Activated T-helper 17 cell treated with anti-CD3 and anti-CD28 coated beads, Interleukin-2, amount 50 U/mL, for 72 hours (primary cell): ENCODE data around the gene ZNF227. TPM values are rescaled to one million over a fixed set of nuclear protein-coding genes. Genes with fewer than 3 reads are reported as not detected.
A peak's percentile ranks its signal among the peaks of the same experiment; 100 is the strongest.
"Not testable (repeated sequence)": the region's sequence is repeated elsewhere in the genome, so short reads cannot be mapped to it uniquely, and the experiment has no call there.

Source experiments
- ATAC-seq: fragments of 150-1000 bp; cut with Tn5 transposase; replicated peaks from 2 replicates; pipeline ENCODE4 v1.10.0; 2021; ENCODE audit warnings: mild to moderate bottlenecking, moderate library complexity
- H3K27ac Mint-ChIP-seq: one replicate; pipeline ENCODE4 v1.8.0; 2022; ENCODE audit warnings: mixed read lengths
- H3K27me3 Mint-ChIP-seq: one replicate; pipeline ENCODE4 v1.8.0; 2022; ENCODE audit warnings: mixed read lengths
- H3K36me3 Mint-ChIP-seq: one replicate; pipeline ENCODE4 v1.8.0; 2022; ENCODE audit warnings: low read depth, mild to moderate bottlenecking, mixed read lengths
- H3K4me1 Mint-ChIP-seq: one replicate; pipeline ENCODE4 v1.8.0; 2022; ENCODE audit warnings: mixed read lengths
- H3K4me3 Mint-ChIP-seq: one replicate; pipeline ENCODE4 v1.8.0; 2022; ENCODE audit warnings: mild to moderate bottlenecking, mixed read lengths
- H3K9me3 Mint-ChIP-seq: one replicate; pipeline ENCODE4 v1.8.0; 2022; ENCODE audit warnings: mixed read lengths
- total RNA-seq, 2 donors: library from RNA; stranded (reverse); gene quantifications; one replicate each; pipeline ENCODE4 v1.2.3, GENCODE V29; 2022

Gene ZNF227
- total RNA-seq = 10 to 100 TPM; 16.7 to 25.7 TPM

GRCh38 chr19:44212250-44212865, at the start of gene ZNF227:
Gene ZNF227, plus strand, starts transcription at chr19:44212532. Its CDS starts 5,261 bp downstream, at chr19:44217793.
- Mint-ChIP-seq H3K9me3 (no peaks in the 10 kb centered on the region), H3K27ac (peak within 1 kb of the TSS; percentile 87), H3K4me3 (peak within 1 kb of the TSS; percentile 92), H3K4me1 (peaks cover 16% of the 10 kb centered on the region), H3K36me3 (peaks cover 46% of the 10 kb centered on the region), H3K27me3 (no peaks in the 10 kb centered on the region)
- ATAC-seq = peak; percentile 97

DNA sequence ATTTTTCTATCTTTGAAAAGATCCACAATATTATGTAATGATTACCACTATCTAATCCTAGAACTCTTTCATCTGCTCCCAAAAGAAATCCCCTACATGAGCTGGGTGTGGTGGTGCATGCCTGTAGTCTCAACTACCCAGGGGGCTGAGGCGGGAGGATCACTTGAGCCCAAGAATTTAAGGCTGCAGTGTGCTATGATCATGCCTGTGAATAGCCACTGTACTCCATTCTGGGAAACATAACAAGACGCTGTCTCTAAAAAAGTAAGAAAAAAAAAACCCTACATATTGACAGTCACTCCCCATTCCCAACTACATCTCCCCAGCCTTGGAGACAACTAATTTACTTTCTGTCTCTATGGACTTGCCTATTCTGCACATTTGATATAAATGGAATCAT, 48.5 kb upstream of the ZNF227 start:
- H3K27me3 Mint-ChIP-seq = no peaks in the 10 kb centered on the region
- ATAC-seq = no peak
- no peak overlapping the region for H3K4me3 Mint-ChIP-seq
- H3K4me1 Mint-ChIP-seq = peaks cover 17% of the 10 kb centered on the region
- H3K36me3 Mint-ChIP-seq = peaks cover 39% of the 10 kb centered on the region
- H3K27ac Mint-ChIP-seq = no peak overlapping the region
- H3K9me3 Mint-ChIP-seq = peaks cover 12% of the 10 kb centered on the region

GRCh38 chr19:44164327-44164672, 48.0 kb upstream of the ZNF227 start:
- Mint-ChIP-seq H3K4me1 (peaks cover 17% of the 10 kb centered on the region), H3K4me3 (peak overlapping the region; percentile 92), H3K27ac (peak overlapping the region; percentile 97), H3K36me3 (peaks cover 44% of the 10 kb centered on the region), H3K9me3 (peaks cover 12% of the 10 kb centered on the region), H3K27me3 (no peaks in the 10 kb centered on the region)
- no peak for ATAC-seq

DNA sequence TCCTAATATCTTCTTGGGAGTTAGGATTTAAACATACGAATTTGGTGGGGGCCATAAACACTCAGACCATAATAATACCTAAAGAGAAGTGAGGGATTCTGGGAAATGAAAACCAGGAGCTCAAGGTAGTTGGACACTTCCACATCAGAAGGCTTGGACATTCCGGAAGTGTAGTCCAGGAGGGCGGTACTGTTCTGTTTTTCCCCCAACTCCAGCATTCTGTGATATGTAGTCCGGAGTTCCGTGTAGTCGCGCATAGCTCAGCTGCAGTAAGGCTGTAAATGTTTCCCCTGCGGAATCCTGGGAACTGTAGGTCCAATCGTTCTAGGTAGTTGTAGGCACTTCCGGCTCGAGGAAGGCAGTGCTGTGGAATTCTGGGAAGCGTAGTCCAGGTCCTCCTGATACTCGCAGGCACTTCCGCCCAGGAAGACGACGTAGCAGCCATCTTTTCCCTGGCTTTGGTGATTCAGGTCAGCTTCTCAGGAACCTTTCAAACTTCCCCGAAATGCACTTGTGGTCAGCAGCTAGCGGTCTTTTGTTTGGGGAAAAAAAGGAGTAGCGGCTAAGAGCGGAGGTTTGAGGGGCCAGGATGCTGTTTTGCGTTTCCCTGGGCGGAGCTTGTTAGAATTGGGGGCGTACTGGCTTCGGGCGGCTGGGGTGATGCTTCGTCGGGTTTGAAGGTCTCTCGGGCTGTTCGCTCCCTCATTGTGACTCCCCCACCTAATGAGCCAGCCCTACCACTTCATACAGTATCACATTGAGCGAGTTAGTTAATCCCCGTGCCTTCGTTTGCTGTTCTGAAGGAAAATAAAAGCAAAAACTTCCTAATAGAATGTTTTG, 47.4 kb upstream of the ZNF227 start, which contains the start of gene ZNF226:
Gene ZNF226, plus strand, starts transcription at position 428 of the 840 bp plus-strand sequence. CDS start 4,981 bp downstream, outside the sequence.
- ATAC-seq = peak; percentile 83
- no peaks in the 10 kb centered on the region for H3K27me3 Mint-ChIP-seq
- peaks cover 17% of the 10 kb centered on the region for H3K4me1 Mint-ChIP-seq
- peaks cover 12% of the 10 kb centered on the region for H3K9me3 Mint-ChIP-seq
- H3K4me3 Mint-ChIP-seq = peak within 1 kb of the TSS; percentile 92
- H3K36me3 Mint-ChIP-seq = peaks cover 50% of the 10 kb centered on the region
- H3K27ac Mint-ChIP-seq = peak within 1 kb of the TSS; percentile 97

GRCh38 chr19:44170660-44171059, 41.7 kb upstream of the ZNF227 start:
- not testable (repeated sequence) for H3K27ac Mint-ChIP-seq, H3K27me3 Mint-ChIP-seq, H3K4me3 Mint-ChIP-seq, ATAC-seq
- Mint-ChIP-seq H3K4me1 (peaks cover 11% of the 10 kb centered on the region), H3K9me3 (peaks cover 28% of the 10 kb centered on the region), H3K36me3 (peaks cover 97% of the 10 kb centered on the region)

DNA sequence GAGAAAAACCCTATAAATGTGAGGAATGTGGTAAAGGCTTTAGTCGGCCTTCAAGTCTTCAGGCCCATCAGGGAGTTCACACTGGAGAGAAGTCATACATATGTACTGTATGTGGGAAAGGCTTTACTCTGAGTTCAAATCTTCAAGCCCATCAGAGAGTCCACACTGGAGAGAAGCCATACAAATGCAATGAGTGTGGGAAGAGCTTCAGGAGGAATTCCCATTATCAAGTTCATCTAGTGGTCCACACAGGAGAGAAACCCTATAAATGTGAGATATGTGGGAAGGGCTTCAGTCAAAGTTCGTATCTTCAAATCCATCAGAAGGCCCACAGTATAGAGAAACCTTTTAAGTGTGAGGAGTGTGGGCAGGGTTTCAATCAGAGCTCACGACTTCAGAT, 35.7 kb upstream of the ZNF227 start:
- peaks cover 65% of the 10 kb centered on the region for H3K36me3 Mint-ChIP-seq
- H3K4me1 Mint-ChIP-seq = no peaks in the 10 kb centered on the region
- ATAC-seq = no peak
- H3K4me3 Mint-ChIP-seq = no peak overlapping the region
- no peaks in the 10 kb centered on the region for H3K27me3 Mint-ChIP-seq
- H3K27ac Mint-ChIP-seq = no peak overlapping the region
- H3K9me3 Mint-ChIP-seq = peaks cover 42% of the 10 kb centered on the region

- H3K9me3 Mint-ChIP-seq = peaks cover 39% of the 10 kb centered on the region
- H3K4me1 Mint-ChIP-seq = no peaks in the 10 kb centered on the region
- no peaks in the 10 kb centered on the region for H3K27me3 Mint-ChIP-seq
- no peak for ATAC-seq
- H3K27ac Mint-ChIP-seq = no peak overlapping the region
- peaks cover 21% of the 10 kb centered on the region for H3K36me3 Mint-ChIP-seq
- no peak overlapping the region for H3K4me3 Mint-ChIP-seq
Observed at GRCh38 chr19:44180968-44181367, 31.4 kb upstream of the ZNF227 start.

GRCh38 chr19:44182145-44182544, 30.2 kb upstream of the ZNF227 start:
- H3K4me1 Mint-ChIP-seq = no peaks in the 10 kb centered on the region
- H3K9me3 Mint-ChIP-seq = peaks cover 31% of the 10 kb centered on the region
- no peak for ATAC-seq
- no peaks in the 10 kb centered on the region for H3K27me3 Mint-ChIP-seq
- no peak overlapping the region for H3K27ac Mint-ChIP-seq
- H3K4me3 Mint-ChIP-seq = no peak overlapping the region
- H3K36me3 Mint-ChIP-seq = peaks cover 9% of the 10 kb centered on the region

GRCh38 chr19:44190020-44190419, 22.3 kb upstream of the ZNF227 start:
- no peaks in the 10 kb centered on the region for H3K36me3 Mint-ChIP-seq
- peaks cover 4% of the 10 kb centered on the region for H3K27me3 Mint-ChIP-seq
- H3K4me3 Mint-ChIP-seq = no peak overlapping the region
- H3K27ac Mint-ChIP-seq = no peak overlapping the region
- peaks cover 24% of the 10 kb centered on the region for H3K9me3 Mint-ChIP-seq
- no peaks in the 10 kb centered on the region for H3K4me1 Mint-ChIP-seq
- no peak for ATAC-seq

DNA sequence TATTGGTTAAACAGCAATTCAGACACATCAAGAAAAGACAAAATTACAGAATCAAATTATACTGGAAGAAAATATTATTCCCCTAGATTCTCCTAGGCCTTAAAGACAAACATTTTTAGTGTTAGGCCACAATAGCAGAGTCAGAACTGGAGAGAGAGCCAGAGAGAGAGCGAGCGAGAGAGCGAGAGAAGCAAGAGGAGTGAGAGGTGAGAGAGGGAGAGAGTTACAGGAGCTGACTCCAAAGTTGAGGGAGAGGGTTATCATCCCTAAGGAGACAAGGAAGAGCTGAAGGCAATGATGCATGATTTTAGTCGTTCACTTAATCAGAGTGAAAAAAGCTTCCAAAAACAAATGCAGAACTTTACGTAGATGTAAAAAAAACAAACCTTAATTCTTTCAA, 20.2 kb upstream of the ZNF227 start:
- H3K9me3 Mint-ChIP-seq = peaks cover 30% of the 10 kb centered on the region
- H3K36me3 Mint-ChIP-seq = no peaks in the 10 kb centered on the region
- H3K4me1 Mint-ChIP-seq = no peaks in the 10 kb centered on the region
- ATAC-seq = no peak
- H3K27me3 Mint-ChIP-seq = peaks cover 4% of the 10 kb centered on the region
- H3K27ac Mint-ChIP-seq = no peak overlapping the region
- H3K4me3 Mint-ChIP-seq = no peak overlapping the region

GRCh38 chr19:44196772-44197171, 15.6 kb upstream of the ZNF227 start:
- Mint-ChIP-seq H3K4me1 (no peaks in the 10 kb centered on the region), H3K27me3 (no peaks in the 10 kb centered on the region), H3K27ac (no peak overlapping the region), H3K36me3 (no peaks in the 10 kb centered on the region), H3K9me3 (peaks cover 20% of the 10 kb centered on the region), H3K4me3 (no peak overlapping the region)
- no peak for ATAC-seq

DNA sequence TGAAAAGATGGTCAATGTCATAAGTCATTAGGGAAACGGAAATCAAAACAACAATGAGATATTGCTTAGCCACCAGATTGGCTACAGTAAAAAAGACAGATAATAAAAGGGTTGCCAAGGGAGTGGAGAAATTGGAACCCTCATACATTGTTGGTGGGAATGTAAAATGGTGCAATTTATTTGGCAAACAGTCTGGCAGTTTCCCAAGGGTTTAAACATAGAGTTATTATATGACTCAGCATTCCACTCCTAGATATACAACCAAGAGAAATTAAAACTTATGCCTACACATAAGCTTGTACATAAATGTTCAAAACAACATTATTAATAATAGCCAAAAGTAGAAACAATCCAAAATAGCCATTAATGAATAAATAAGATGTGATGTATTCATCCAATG, 9.9 kb upstream of the ZNF227 start:
- peaks cover 8% of the 10 kb centered on the region for H3K27me3 Mint-ChIP-seq
- no peak for ATAC-seq
- H3K4me3 Mint-ChIP-seq = no peak overlapping the region
- H3K36me3 Mint-ChIP-seq = peaks cover 5% of the 10 kb centered on the region
- peaks cover 12% of the 10 kb centered on the region for H3K9me3 Mint-ChIP-seq
- peaks cover 5% of the 10 kb centered on the region for H3K4me1 Mint-ChIP-seq
- H3K27ac Mint-ChIP-seq = no peak overlapping the region

DNA sequence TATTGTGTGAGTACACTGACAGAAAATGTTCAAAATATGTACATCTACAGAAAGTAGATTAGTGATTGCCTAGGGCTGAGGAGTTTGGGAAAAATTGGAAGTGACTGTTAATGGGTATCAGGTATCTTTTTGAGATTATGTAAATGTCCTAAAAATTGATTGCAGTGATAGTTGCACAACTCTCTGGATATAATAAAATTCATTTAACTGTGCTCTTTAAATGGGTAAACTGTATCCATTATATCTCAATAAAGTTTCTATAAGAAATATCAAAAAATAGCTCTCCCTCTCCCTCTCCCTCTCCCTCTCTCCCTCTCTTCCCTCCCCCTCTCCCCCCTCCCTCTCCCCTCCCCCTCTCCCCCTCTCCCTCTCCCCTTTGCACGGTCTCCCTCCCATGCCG, 9.4 kb upstream of the ZNF227 start:
- Mint-ChIP-seq H3K27me3 (peaks cover 8% of the 10 kb centered on the region), H3K4me3 (no peak overlapping the region), H3K27ac (no peak overlapping the region), H3K36me3 (peaks cover 5% of the 10 kb centered on the region), H3K9me3 (peaks cover 12% of the 10 kb centered on the region), H3K4me1 (peaks cover 8% of the 10 kb centered on the region)
- no peak for ATAC-seq

DNA sequence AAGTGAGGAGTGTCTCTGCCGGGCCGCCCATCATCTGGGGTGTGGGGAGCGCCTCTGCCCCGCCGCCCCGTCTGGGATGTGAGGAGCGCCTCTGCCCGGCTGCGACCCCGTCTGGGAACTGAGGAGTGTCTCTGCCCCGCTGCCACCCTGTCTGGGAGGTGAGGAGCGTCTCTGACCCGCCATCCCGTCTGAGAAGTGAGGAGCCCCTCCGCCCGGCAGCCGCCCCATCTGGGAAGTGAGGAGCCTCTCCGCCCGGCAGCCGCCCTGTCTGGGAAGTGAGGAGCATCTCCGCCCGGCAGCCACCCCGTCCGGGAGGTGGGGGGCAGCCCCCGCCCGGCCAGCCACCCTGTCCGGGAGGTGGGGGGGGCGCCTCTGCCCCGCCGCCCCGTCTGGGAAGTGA, 8.5 kb upstream of the ZNF227 start:
- H3K36me3 Mint-ChIP-seq, ATAC-seq, H3K27ac Mint-ChIP-seq, H3K4me1 Mint-ChIP-seq, H3K27me3 Mint-ChIP-seq, H3K4me3 Mint-ChIP-seq: not testable (repeated sequence)
- peaks cover 12% of the 10 kb centered on the region for H3K9me3 Mint-ChIP-seq

- peaks cover 5% of the 10 kb centered on the region for H3K36me3 Mint-ChIP-seq
- peaks cover 8% of the 10 kb centered on the region for H3K27me3 Mint-ChIP-seq
- no peak for ATAC-seq
- H3K4me3 Mint-ChIP-seq = no peak overlapping the region
- peaks cover 8% of the 10 kb centered on the region for H3K4me1 Mint-ChIP-seq
- H3K27ac Mint-ChIP-seq = no peak overlapping the region
- peaks cover 12% of the 10 kb centered on the region for H3K9me3 Mint-ChIP-seq
Observed at GRCh38 chr19:44204772-44205171, 7.6 kb upstream of the ZNF227 start.
